ENCODE data around the gene RAB11FIP5.

RAB11FIP5 gene

DNA sequence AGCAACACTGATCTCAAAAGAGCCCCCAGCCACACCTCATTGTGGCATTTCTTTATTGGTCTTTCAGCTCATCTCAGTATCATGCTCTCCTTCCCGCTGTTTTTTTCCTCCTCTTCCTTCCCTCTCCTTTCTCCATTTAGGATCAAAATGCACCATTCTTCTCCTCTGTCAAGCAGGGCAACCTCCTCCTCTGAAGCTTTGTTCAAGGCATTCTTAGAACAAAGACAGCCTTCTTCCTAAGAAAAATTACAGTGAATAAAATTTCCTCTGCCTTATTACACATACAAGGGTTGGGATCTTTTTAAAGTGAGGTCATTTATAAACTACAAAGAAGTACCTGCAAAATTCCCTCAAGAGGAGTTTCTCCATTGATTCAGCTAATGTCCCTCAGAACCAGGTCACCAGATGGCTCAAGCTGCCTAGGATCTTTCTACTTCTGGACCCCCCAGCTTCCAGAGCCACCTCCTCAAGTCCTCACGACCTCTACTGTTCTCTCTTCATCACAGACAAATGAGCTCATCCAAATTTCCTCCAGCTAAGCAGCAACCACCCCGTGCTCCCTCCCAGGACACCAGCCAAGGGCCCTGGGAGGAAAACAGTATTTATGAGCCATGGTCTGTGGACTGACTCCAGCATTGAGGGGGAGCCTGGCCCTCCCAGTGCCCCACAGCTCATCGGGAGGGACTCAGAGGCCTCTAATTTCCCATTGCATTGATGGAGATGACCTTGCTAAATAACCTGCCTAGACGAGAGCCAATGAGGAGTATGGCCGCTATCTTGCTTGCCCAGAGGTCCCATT is 59.2 kb downstream of the RAB11FIP5 start:
- Mint-ChIP-seq H3K27me3 (no peaks in the 10 kb centered on the region), H3K36me3 (ENCODE audit: low read depth) (peaks cover 20% of the 10 kb centered on the region), H3K4me1 (no peaks in the 10 kb centered on the region), H3K4me3 (no peak overlapping the region), H3K9me3 (peaks cover 14% of the 10 kb centered on the region), H3K27ac (no peak overlapping the region)
- DNase-seq (no peak), ATAC-seq (no peak)

DNA sequence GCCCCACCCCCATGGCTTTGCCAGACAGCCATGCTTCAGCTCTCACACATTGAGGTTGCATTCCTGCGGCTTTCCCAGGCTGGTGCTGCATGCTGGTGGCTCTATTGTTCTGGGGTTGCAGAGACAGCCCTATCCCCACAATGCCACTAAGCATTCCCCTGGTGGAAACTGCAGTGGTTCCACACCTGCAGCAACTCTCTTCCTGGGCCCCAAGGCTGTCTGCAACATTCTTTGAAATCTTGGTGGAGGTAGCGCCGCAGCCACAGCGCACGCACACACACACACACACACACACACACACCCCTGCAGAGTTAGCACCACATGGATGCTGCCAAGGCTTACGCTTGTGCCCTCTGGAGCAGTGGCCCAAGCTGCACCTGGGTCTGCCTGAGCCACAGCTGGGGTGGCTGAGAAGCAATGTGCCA is 62.6 kb downstream of the RAB11FIP5 start:
- DNase-seq (no peak), ATAC-seq (no peak)
- Mint-ChIP-seq H3K36me3 (ENCODE audit: low read depth) (peaks cover 3% of the 10 kb centered on the region), H3K4me3 (no peak overlapping the region), H3K27ac (no peak overlapping the region), H3K9me3 (no peaks in the 10 kb centered on the region), H3K4me1 (no peaks in the 10 kb centered on the region), H3K27me3 (no peaks in the 10 kb centered on the region)

DNA sequence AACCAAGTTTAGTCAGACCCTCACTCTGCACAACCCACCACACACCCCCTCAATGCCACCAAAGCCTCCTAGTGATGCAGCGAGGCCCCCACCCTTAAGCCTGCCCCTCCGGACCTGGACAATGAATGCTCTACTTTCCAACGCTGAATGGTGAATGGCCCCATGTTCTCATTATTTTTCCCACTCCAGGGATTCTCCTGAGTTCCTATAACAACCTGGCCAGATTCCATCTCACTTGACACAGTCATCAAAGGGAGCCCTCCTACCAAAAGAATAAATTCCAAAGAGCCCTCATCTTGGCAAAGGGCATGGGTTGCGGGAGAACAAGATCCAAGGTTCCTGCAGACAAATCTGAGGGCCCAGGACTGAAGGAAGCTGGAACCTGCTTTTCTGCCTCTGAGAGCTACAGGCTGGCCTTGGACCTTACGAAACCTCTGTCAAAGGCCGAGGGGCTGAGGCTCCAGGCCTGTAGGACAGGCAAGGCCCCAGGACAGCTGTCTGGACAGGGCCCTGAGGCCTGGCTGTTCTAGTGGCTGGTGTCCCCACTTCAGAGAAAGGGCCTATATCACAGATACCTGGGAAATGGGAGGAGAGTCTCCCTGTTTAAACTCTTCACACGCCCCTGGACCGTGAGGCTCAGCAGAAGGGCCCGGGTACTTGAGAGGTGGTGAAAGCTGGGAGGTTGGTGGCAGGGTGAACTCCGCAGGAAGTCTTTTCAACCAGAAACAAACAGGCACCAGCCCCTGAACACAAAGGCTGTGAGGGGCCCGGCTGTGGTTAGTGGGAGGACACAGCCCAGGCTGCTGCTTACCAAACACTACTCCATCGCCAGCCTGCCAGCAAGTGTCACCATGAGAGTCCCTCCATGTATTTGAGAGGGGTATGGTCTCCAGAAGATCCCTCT is 68.6 kb downstream of the RAB11FIP5 start:
- no peak overlapping the region for H3K4me3 Mint-ChIP-seq
- no peaks in the 10 kb centered on the region for H3K4me1 Mint-ChIP-seq
- no peaks in the 10 kb centered on the region for H3K9me3 Mint-ChIP-seq
- ATAC-seq (no peak), DNase-seq (no peak)
- no peak overlapping the region for H3K27ac Mint-ChIP-seq
- no peaks in the 10 kb centered on the region for H3K27me3 Mint-ChIP-seq
- no peaks in the 10 kb centered on the region for H3K36me3 Mint-ChIP-seq (ENCODE audit: low read depth)

DNA sequence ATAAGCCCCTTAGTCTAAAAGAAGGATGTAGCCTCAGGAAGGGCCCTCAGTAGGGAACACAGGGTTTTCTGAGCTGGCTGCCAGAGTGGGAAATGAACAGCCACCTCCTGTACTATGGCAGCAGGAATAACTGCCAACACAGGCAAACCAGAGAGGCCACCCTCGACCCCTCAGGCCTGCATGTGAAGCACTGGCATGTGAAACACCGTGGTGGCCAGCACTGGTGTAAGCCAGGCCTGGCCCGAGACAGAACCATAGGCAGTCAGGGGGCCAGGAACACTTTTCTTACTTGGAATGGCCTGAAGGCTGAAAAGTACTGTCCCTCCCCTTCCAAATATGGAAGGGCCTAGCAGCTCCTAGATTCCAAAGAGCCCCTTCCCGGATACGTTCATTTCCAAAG is 69.5 kb downstream of the RAB11FIP5 start:
- H3K9me3 Mint-ChIP-seq, result no peaks in the 10 kb centered on the region
- H3K36me3 Mint-ChIP-seq (ENCODE audit: low read depth), result no peaks in the 10 kb centered on the region
- ATAC-seq (no peak), DNase-seq (no peak)
- no peaks in the 10 kb centered on the region for H3K4me1 Mint-ChIP-seq
- no peak overlapping the region for H3K27ac Mint-ChIP-seq
- no peak overlapping the region for H3K4me3 Mint-ChIP-seq
- H3K27me3 Mint-ChIP-seq, result no peaks in the 10 kb centered on the region

GRCh38 chr2:73037947-73038585 is 74.7 kb downstream of the RAB11FIP5 start:
- Mint-ChIP-seq H3K9me3 (no peaks in the 10 kb centered on the region), H3K27me3 (no peaks in the 10 kb centered on the region), H3K4me3 (no peak overlapping the region), H3K36me3 (ENCODE audit: low read depth) (no peaks in the 10 kb centered on the region), H3K27ac (no peak overlapping the region), H3K4me1 (no peaks in the 10 kb centered on the region)
- ATAC-seq, result no peak
- no peak for DNase-seq

DNA sequence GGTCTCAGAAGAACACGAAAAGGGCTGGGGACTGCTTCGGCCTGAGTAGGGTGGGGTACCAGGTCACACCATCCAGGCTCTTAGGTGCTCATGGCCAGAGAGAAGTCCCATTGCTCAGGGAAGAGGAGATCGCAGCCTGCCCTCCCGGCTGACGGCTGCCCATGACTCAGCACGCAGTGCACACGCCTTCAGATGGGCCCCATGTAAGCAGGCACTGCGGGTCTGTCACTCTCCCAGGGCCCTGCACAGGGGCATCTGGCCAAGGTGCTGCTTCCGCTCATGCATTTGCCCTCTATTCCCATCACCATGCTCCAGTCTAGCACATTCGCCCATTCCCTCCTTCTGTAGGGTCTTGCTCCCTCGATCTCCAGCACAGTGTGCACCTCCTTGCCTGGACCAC is 76.0 kb downstream of the RAB11FIP5 start:
- H3K36me3 Mint-ChIP-seq (ENCODE audit: low read depth), result no peaks in the 10 kb centered on the region
- H3K4me1 Mint-ChIP-seq, result no peaks in the 10 kb centered on the region
- no peak overlapping the region for H3K27ac Mint-ChIP-seq
- no peak overlapping the region for H3K4me3 Mint-ChIP-seq
- ATAC-seq (no peak), DNase-seq (no peak)
- H3K27me3 Mint-ChIP-seq, result no peaks in the 10 kb centered on the region
- H3K9me3 Mint-ChIP-seq, result no peaks in the 10 kb centered on the region

- peak; percentile 33 for ATAC-seq
- no peaks in the 10 kb centered on the region for H3K36me3 Mint-ChIP-seq (ENCODE audit: low read depth)
- no peaks in the 10 kb centered on the region for H3K9me3 Mint-ChIP-seq
- H3K27me3 Mint-ChIP-seq, result no peaks in the 10 kb centered on the region
- H3K27ac Mint-ChIP-seq, result no peak overlapping the region
- no peaks in the 10 kb centered on the region for H3K4me1 Mint-ChIP-seq
- no peak for DNase-seq
- no peak overlapping the region for H3K4me3 Mint-ChIP-seq
These were observed 76.6 kb downstream of the RAB11FIP5 start for GRCh38 chr2:73035899-73036711.

DNA sequence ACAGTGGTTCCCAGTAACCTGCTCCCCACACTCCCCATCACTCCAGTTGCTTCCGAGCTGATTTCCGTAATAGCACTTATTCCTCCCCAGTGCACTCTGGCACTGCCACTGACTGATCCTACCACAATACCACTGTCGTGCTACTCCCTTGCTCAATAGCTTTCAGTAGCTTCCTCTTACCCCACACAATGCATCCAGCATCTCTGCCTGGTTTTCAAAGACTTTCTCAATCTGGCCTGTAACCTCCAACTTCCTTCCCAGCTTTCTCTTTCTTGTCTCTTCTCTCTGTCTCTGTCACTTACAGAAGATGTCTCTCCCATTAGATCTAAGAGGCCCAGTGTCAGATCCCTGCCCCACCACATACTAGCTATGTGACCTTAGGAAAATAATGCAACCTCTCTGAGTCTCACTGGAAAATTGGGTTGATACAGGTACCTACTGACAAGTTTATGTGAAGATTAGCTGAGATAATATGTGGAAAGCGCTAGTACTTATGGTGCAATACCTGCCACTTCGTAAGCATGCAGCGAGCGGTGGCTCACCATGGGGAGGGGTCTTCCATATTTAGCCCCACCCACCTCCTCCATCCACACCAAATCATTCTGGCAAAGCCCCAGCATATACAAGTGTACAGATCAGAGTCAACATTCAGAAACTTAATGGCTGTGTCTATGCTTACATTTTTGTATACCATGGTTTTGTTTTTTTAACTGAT is 77.9 kb downstream of the RAB11FIP5 start:
- Mint-ChIP-seq H3K27me3 (no peaks in the 10 kb centered on the region), H3K27ac (no peak overlapping the region), H3K4me1 (no peaks in the 10 kb centered on the region), H3K9me3 (no peaks in the 10 kb centered on the region), H3K36me3 (ENCODE audit: low read depth) (no peaks in the 10 kb centered on the region), H3K4me3 (no peak overlapping the region)
- DNase-seq (no peak), ATAC-seq (no peak)

DNA sequence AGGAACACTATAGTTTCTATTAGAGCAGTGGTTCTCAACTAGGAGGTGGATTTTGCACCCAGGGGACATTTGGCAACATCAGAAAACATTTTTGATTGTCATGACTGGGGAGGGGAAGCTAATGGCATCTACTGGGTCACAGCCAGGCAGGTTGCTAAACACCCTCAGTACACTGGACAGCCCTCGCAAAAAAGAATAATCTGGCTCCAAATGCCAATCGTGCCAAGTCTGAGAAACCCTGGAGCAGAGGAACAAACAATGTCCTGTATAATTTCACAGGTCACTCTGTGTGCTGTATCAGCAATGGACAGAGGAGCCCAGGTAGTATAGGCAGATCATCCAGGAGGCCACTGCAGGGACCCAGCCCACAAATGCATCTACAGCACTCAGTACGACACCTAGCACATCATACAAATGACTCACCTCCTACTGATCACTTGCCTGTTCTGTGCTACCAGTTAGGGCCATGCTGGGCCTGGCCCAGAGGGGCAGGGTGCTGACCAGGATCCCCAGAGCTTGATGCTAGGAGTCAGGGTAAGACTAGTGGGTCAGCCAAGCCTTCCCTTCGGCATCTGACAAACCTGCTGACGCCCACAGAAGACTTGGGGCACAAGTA is 78.9 kb downstream of the RAB11FIP5 start:
- H3K27me3 Mint-ChIP-seq, result no peaks in the 10 kb centered on the region
- H3K36me3 Mint-ChIP-seq (ENCODE audit: low read depth), result no peaks in the 10 kb centered on the region
- DNase-seq (no peak), ATAC-seq (no peak)
- no peaks in the 10 kb centered on the region for H3K4me1 Mint-ChIP-seq
- H3K9me3 Mint-ChIP-seq, result no peaks in the 10 kb centered on the region
- no peak overlapping the region for H3K27ac Mint-ChIP-seq
- H3K4me3 Mint-ChIP-seq, result no peak overlapping the region

DNA sequence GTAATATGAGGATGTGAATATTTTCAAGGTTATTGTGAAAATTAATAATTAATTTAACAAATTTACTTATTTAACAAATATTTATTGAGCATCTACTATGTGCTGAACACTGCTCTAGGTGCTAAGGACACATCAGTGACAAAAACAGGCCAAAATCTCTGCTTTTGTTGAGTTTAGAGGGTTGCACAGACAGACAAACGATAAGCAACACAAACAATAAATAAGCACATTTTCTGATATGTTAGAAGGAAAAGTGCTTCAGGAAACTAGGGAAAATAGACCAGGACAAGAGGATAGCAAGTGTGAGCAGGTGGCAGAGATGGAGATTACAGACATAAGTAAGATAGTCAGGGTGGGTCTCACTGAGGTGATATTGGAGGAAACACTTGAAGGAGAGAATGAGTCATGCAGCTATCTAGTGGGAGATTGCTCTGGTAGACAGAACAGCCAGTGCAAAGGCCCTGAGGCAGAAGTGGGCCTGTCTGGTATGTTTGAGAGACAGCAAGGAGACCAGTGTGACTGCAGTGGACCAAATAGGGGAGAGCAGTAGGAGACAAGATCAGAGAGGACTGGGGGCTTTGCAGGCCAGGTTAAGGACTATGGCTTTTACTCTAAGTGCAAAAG is 79.5 kb downstream of the RAB11FIP5 start:
- H3K27ac Mint-ChIP-seq, result no peak overlapping the region
- H3K4me3 Mint-ChIP-seq, result no peak overlapping the region
- no peaks in the 10 kb centered on the region for H3K9me3 Mint-ChIP-seq

GRCh38 chr2:73032702-73033097 is 80.0 kb downstream of the RAB11FIP5 start:
- Mint-ChIP-seq H3K36me3 (ENCODE audit: low read depth) (no peaks in the 10 kb centered on the region), H3K4me3 (no peak overlapping the region)

More for the DNA sequence above, 79.5 kb downstream of the RAB11FIP5 start:
- Mint-ChIP-seq H3K36me3 (ENCODE audit: low read depth) (no peaks in the 10 kb centered on the region), H3K27me3 (no peaks in the 10 kb centered on the region), H3K4me1 (no peaks in the 10 kb centered on the region)
- ATAC-seq (peak; percentile 61), DNase-seq (no peak)

DNA sequence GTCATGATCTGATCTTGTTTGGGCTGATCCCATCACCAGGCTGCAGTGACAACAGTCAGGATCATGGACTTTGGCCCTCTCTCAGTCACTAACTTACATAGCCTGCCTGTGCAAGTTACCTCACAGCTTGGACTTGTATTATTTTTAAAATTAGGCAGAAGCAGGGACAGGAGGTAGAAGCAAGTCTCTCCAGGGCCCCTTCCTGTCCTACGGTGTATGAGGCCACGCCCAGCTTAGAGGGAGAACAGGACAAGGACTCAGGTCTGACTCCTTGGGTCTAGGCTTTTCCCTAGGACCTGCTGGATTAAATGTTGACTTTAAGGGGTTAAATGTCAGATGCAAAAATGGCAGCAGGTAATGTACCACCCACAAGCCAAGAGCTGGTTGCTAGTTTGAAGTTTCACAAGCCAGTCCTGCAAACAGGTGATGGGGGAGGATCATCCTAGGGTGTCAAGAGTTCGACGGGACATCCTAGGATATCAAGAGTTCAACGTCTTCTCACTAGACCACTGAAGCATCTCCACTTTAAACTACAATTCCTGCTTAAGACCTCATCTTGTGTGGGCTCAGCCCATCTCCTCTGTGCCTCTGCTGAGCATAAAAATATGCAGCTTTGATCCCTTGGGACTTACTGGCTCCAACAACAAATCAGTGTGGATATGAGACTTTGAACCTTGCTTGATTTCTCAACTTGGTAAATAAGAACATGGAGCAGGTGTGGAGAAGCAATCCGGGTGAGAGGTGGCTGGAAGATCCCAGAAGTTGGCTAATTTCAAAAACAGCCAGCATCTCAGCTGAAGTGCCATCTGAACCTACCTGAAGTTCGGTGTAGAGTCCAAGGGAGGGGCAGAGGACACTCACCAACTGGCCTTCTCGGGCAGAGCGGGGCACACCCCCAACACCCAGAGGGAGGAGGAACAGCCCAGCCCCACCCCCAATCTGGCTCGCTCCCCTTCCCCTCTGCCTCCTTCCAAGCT is 80.7 kb downstream of the RAB11FIP5 start:
- Mint-ChIP-seq H3K9me3 (no peaks in the 10 kb centered on the region), H3K4me1 (no peaks in the 10 kb centered on the region), H3K36me3 (ENCODE audit: low read depth) (no peaks in the 10 kb centered on the region), H3K4me3 (no peak overlapping the region), H3K27me3 (no peaks in the 10 kb centered on the region), H3K27ac (no peak overlapping the region)
- DNase-seq (no peak), ATAC-seq (no peak)

More at GRCh38 chr2:73032702-73033097, 80.0 kb downstream of the RAB11FIP5 start:
- ATAC-seq, result no peak
- no peak for DNase-seq
- no peaks in the 10 kb centered on the region for H3K9me3 Mint-ChIP-seq
- no peak overlapping the region for H3K27ac Mint-ChIP-seq
- H3K4me1 Mint-ChIP-seq, result no peaks in the 10 kb centered on the region
- no peaks in the 10 kb centered on the region for H3K27me3 Mint-ChIP-seq

Measured in activated naive CD8-positive, alpha-beta T cell treated with anti-CD3 and anti-CD28 coated beads, Interleukin-2, amount 50 U/mL, for 24 hours (primary cell).